GM23338 (cell line): ENCODE data around the gene TRABD. TPM values are rescaled to one million over a fixed set of nuclear protein-coding genes. Genes with fewer than 3 reads are reported as not detected.

Experiments used
- ATAC-seq: fragments of 200-7000 bp; cut with Tn5 transposase; 3 replicates; pipeline ENCODE4 v1.9.1; 2020
- DNase-seq: peaks from one replicate; pipeline ENCODE4 v3.0.0-alpha.2; 2015; ENCODE audit warnings: low spot score
- H2AFZ ChIP-seq: fragments of 200-600 bp; sonication (generic); 2 replicates; pipeline ENCODE4 v1.8.0; 2016; ENCODE audit warnings: antibody characterized with exemption, mild to moderate bottlenecking, moderate library complexity
- H3F3A ChIP-seq: fragments of 200-600 bp; sonication (generic); replicated peaks from 2 replicates; pipeline ENCODE4 v1.8.0; 2017; ENCODE audit warnings: antibody characterized with exemption, mixed run types, low read depth
- H3K27ac ChIP-seq: fragments of 200-600 bp; sonication (generic); 2 replicates; pipeline ENCODE4 v1.6.1; 2016; ENCODE audit warnings: low read depth
- H3K27me3 ChIP-seq: fragments of 200-600 bp; sonication (generic); 2 replicates; pipeline ENCODE4 v1.8.0; 2016; ENCODE audit warnings: mild to moderate bottlenecking, mixed run types, moderate library complexity; ENCODE audit not compliant: insufficient read depth
- H3K36me3 ChIP-seq: fragments of 200-600 bp; sonication (generic); 2 replicates; pipeline ENCODE4 v1.8.0; 2016; ENCODE audit warnings: mild to moderate bottlenecking; ENCODE audit not compliant: insufficient read depth
- H3K4me1 ChIP-seq: fragments of 200-600 bp; sonication (generic); 2 replicates; pipeline ENCODE4 v1.8.0; 2016; ENCODE audit warnings: mild to moderate bottlenecking, moderate library complexity; ENCODE audit not compliant: insufficient read depth
- H3K4me2 ChIP-seq: fragments of 200-600 bp; sonication (generic); 2 replicates; pipeline ENCODE4 v1.7.1; 2017; ENCODE audit warnings: mixed run types
- H3K4me3 ChIP-seq: fragments of 200-600 bp; sonication (generic); 2 replicates; pipeline ENCODE4 v1.6.1; 2016; ENCODE audit warnings: mixed run types
- H3K79me2 ChIP-seq: fragments of 200-600 bp; sonication (generic); replicated peaks from 2 replicates; pipeline ENCODE4 v1.8.0; 2017; ENCODE audit warnings: mild to moderate bottlenecking; ENCODE audit not compliant: insufficient read depth
- H3K9me2 ChIP-seq: fragments of 200-600 bp; sonication (generic); 2 replicates; pipeline ENCODE4 v1.8.0; 2017; ENCODE audit not compliant: insufficient read depth
- H4K20me1 ChIP-seq: fragments of 200-600 bp; sonication (generic); replicated peaks from 2 replicates; pipeline ENCODE4 v1.8.0; 2017; ENCODE audit warnings: mild to moderate bottlenecking; ENCODE audit not compliant: insufficient read depth
- H3K27ac Mint-ChIP-seq: 2 replicates; pipeline ENCODE4 v1.8.0; 2020; ENCODE audit warnings: inconsistent platforms, mild to moderate bottlenecking, moderate library complexity, mixed read lengths
- H3K27me3 Mint-ChIP-seq: 3 replicates; pipeline ENCODE4 v1.8.0; 2022; ENCODE audit warnings: low read depth, mild to moderate bottlenecking, moderate library complexity, mixed read lengths, inconsistent platforms; ENCODE audit not compliant: insufficient read depth, poor library complexity
- H3K36me3 Mint-ChIP-seq: 3 replicates; pipeline ENCODE4 v1.8.0; 2021; ENCODE audit warnings: low read depth, mild to moderate bottlenecking, inconsistent platforms, moderate library complexity, mixed read lengths
- H3K4me1 Mint-ChIP-seq: 3 replicates; pipeline ENCODE4 v1.8.0; 2020; ENCODE audit warnings: mild to moderate bottlenecking, inconsistent platforms, mixed read lengths
- H3K4me3 Mint-ChIP-seq: 3 replicates; pipeline ENCODE4 v1.8.0; 2021; ENCODE audit warnings: moderate library complexity, mild to moderate bottlenecking, inconsistent platforms, mixed read lengths
- H3K9me3 Mint-ChIP-seq: 3 replicates; pipeline ENCODE4 v1.8.0; 2020; ENCODE audit warnings: moderate library complexity, mild to moderate bottlenecking, inconsistent platforms, mixed read lengths
- ZNF462 ChIP-seq: fragments of 250-450 bp; sonication (Bioruptor Pico); IDR thresholded peaks from 2 replicates; pipeline ENCODE4 v1.5.0; 2020; ENCODE audit warnings: mild to moderate bottlenecking, moderate library complexity
- polyA plus RNA-seq: library from polyadenylated mRNA; unstranded; fragments of >200 nt; fragmentation: Nextera tagmentation; extraction: Ambion mirVana; gene quantifications from 2 replicates; pipeline ENCODE4 v1.2.1, GENCODE V29; 2016
- total RNA-seq: library from RNA; depleted of rRNA; stranded (reverse); fragments of >200 nt; shearing (Covaris generic); gene quantifications from 2 replicates; pipeline ENCODE4 v1.2.3, GENCODE V29; 2014
- TF ChIP-seq, protein P1 (sequence below), 2 experiments: fragments of 200-600 bp in 1 of 2; sonication (generic) in 1 of 2; conservative IDR thresholded peaks; 2 replicates each; pipeline versions ENCODE4 v1.5.1 to v1.6.1; 2016 to 2017; ENCODE audit warnings: antibody characterized with exemption in 2 of 2, low read depth in 2 of 2, mild to moderate bottlenecking in 2 of 2, moderate library complexity in 1 of 2
- TF ChIP-seq, protein P2 (sequence below): IDR thresholded peaks from 2 replicates; pipeline ENCODE4 v1.6.1; 2016; ENCODE audit warnings: antibody characterized with exemption

TRABD gene
- total and polyA plus RNA-seq, 2 experiments from 2014 or later = 44.1 to 66.1 TPM

DNA sequence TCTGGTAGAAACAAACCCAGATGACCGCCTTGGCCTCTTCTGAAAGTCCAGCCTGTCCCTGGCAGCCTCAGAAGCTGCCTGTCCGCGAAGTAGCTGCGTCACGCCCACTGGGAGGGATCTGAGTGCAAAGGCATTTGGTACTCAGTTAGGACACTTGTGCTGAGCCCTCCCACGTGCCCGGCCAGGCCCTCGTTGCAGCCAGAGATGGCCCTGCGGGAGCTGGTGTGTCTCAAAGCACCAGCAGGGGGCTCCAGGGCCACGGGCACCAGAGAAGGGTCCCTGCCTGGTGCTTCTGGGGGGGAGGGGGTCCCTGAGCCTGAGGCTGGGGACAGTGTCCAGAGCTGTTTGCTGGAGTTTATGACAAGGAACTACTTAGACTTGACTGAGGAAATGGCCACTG, 20.9 kb downstream of the TRABD start:
- peaks cover 28% of the 10 kb centered on the region for H3K79me2 ChIP-seq
- no peak overlapping the region for H3K27ac Mint-ChIP-seq
- H3K4me1 Mint-ChIP-seq = peaks cover 10% of the 10 kb centered on the region
- H3K27ac ChIP-seq = no peak overlapping the region
- H3K27me3 Mint-ChIP-seq = peaks cover 15% of the 10 kb centered on the region
- H3K4me1 ChIP-seq = peaks cover 8% of the 10 kb centered on the region; the same call in 1 of the 2 replicates
- DNase-seq = peak; percentile 88
- H3K9me2 ChIP-seq = no peaks in the 10 kb centered on the region
- peak; percentile 79 for ATAC-seq
- H4K20me1 ChIP-seq = peaks cover 9% of the 10 kb centered on the region
- peaks cover 5% of the 10 kb centered on the region; the same call in 1 of the 2 replicates for H3F3A ChIP-seq
- TF ChIP-seq, protein P1, sequence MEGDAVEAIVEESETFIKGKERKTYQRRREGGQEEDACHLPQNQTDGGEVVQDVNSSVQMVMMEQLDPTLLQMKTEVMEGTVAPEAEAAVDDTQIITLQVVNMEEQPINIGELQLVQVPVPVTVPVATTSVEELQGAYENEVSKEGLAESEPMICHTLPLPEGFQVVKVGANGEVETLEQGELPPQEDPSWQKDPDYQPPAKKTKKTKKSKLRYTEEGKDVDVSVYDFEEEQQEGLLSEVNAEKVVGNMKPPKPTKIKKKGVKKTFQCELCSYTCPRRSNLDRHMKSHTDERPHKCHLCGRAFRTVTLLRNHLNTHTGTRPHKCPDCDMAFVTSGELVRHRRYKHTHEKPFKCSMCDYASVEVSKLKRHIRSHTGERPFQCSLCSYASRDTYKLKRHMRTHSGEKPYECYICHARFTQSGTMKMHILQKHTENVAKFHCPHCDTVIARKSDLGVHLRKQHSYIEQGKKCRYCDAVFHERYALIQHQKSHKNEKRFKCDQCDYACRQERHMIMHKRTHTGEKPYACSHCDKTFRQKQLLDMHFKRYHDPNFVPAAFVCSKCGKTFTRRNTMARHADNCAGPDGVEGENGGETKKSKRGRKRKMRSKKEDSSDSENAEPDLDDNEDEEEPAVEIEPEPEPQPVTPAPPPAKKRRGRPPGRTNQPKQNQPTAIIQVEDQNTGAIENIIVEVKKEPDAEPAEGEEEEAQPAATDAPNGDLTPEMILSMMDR (conservative IDR thresholded peaks at IDR 0.05; ENCODE audit: low read depth in 2 of 2) = peak; percentile 67
- TF ChIP-seq, protein P2, sequence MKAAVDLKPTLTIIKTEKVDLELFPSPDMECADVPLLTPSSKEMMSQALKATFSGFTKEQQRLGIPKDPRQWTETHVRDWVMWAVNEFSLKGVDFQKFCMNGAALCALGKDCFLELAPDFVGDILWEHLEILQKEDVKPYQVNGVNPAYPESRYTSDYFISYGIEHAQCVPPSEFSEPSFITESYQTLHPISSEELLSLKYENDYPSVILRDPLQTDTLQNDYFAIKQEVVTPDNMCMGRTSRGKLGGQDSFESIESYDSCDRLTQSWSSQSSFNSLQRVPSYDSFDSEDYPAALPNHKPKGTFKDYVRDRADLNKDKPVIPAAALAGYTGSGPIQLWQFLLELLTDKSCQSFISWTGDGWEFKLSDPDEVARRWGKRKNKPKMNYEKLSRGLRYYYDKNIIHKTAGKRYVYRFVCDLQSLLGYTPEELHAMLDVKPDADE = no peak
- TF ChIP-seq ZNF462 (CRISPR knock-in tag) = no peak
- no peak overlapping the region for H3K4me3 Mint-ChIP-seq
- H3K9me3 Mint-ChIP-seq = peaks cover 6% of the 10 kb centered on the region; the same call in 2 of the 3 replicates
- H3K4me2 ChIP-seq = no peak overlapping the region
- H3K4me3 ChIP-seq = no peak overlapping the region
- H3K27me3 ChIP-seq = peaks cover 9% of the 10 kb centered on the region; the same call in 1 of the 2 replicates
- no peak overlapping the region for H2AFZ ChIP-seq
- H3K36me3 Mint-ChIP-seq = peaks cover 43% of the 10 kb centered on the region
- peaks cover 7% of the 10 kb centered on the region; the same call in 1 of the 2 replicates for H3K36me3 ChIP-seq
